Activated naive CD8-positive, alpha-beta T cell treated with anti-CD3 and anti-CD28 coated beads, Interleukin-2, amount 10 ng/mL, durations not matched to agents 7 days and 5 days (primary cell): ENCODE measurements around the gene TMED10. TPM values are rescaled to one million over a fixed set of nuclear protein-coding genes. Genes with fewer than 3 reads are reported as not detected.

Experiments
- total RNA-seq, 2 experiments: library from RNA; stranded (reverse); gene quantifications; one replicate each; pipeline ENCODE4 v1.2.3, GENCODE V29; 2021

The TMED10 gene
- total RNA-seq, 2 experiments from 2014 or later: 149 to 154 TPM

Other genes starting within 250 kb of the TMED10 start
- gene PGF, start 221.0 kb downstream of the TMED10 start, total RNA-seq: under 1 TPM in 1 of 2 experiments, not detected in 1; 0.28 TPM
- 10 to 100 TPM; 35.4 to 37.2 TPM for gene EIF2B2, start 173.7 kb downstream of the TMED10 start, total RNA-seq
- gene MLH3, start 125.1 kb downstream of the TMED10 start, total RNA-seq: 10 to 100 TPM; 18.0 to 18.2 TPM
- 10 to 100 TPM; 50.7 to 54.7 TPM for gene ACYP1, start 112.6 kb downstream of the TMED10 start, total RNA-seq
- 1 to 10 TPM in 1 of 2 experiments, under 1 TPM in 1; 0.69 to 1.5 TPM for gene ZC2HC1C, start 107.0 kb downstream of the TMED10 start, total RNA-seq
- gene NEK9, start 49.6 kb downstream of the TMED10 start, total RNA-seq: 100 to 1,000 TPM in 1 of 2 experiments, 10 to 100 TPM in 1; 95.2 to 104 TPM
- gene FOS, start 102.2 kb upstream of the TMED10 start, total RNA-seq: 10 to 100 TPM; 60.3 to 61.7 TPM